Stimulated activated CD4-positive, alpha-beta T cell treated with anti-CD3 and anti-CD28 coated beads, Interleukin-2, amount 100 ng/mL, for 24 hours (primary cell): ENCODE data around the gene C1QTNF6.

Experiments used
- DNase-seq, 2 donors: peaks; one replicate each; pipeline ENCODE4 v3.0.0-alpha.2; 2020

Gene C1QTNF6

GRCh38 chr22:37188901-37189466, 937 bp upstream of the C1QTNF6 start:
- DNase-seq = no peak

- DNase-seq = no peak
Measured at GRCh38 chr22:37187552-37187890, 526 bp downstream of the C1QTNF6 start.

GRCh38 chr22:37186997-37187522, 987 bp downstream of the C1QTNF6 start:
- DNase-seq = no peak

DNA sequence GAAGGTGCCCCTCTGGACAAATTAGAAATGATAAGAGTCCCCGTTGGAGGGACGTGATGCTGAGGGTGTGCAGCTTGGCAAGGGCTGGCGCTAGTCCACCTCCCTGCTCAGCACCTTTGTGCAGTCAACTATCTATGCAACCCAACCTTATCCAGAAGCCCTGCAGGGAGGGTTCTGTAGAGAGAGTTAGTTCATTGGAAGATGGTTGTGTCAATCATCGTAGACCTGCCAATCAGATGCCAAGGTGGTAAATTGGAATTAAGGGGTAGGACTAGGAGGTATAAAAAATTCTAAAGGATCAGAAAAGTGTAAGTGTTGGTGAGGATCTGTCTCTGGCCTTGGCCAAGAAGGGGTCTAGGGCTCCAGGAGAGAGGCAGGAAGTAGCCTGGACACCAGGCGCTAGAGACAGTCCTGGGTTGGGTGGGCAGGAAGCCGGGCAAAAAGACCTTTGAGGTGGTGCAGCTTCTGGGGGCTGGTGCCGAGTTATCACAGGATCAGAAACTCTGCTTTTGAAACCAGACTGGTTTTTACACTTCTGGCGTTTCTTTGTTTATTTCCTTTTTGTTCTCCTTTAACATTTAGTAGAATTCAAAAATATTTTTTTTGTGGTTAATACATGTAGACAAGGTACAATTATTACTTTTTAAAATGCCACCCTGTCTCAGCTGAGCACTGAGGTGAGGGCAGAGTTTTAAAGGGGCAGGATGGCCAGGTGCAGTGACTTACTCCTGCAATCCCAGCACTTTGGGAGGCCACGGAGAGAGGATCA, 1.6 kb downstream of the C1QTNF6 start:
- DNase-seq = no peak

- no peak for DNase-seq
Measured at GRCh38 chr22:37185646-37186227, 2.3 kb downstream of the C1QTNF6 start.

- DNase-seq = no peak
Measured at GRCh38 chr22:37184816-37185541, 3.1 kb downstream of the C1QTNF6 start.

DNA sequence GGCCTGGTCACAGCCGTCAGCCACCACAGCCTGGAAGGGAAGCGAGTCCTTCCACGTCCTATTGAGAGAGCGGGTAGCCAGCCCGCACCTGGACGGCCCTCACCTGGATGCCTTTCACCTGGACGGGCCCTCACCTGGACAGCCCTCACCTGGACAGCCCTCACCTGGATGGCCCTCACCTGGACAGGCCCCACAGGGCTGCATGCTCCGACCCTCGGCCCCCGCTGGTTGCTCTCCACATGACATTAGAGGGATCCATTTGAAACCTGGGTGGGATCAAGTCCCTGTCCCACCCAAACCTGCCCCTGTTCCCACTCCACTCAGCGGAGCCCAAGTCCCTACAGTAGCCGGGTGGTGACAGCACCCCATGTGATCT, 3.7 kb downstream of the C1QTNF6 start:
- DNase-seq = no peak

GRCh38 chr22:37183432-37184379, 4.3 kb downstream of the C1QTNF6 start:
- DNase-seq = no peak

- no peak for DNase-seq
Measured at GRCh38 chr22:37182949-37183245, 5.2 kb downstream of the C1QTNF6 start.

- no peak for DNase-seq
Measured at GRCh38 chr22:37182101-37182948, 5.7 kb downstream of the C1QTNF6 start.

GRCh38 chr22:37181681-37182080, 6.4 kb downstream of the C1QTNF6 start:
- no peak for DNase-seq

DNA sequence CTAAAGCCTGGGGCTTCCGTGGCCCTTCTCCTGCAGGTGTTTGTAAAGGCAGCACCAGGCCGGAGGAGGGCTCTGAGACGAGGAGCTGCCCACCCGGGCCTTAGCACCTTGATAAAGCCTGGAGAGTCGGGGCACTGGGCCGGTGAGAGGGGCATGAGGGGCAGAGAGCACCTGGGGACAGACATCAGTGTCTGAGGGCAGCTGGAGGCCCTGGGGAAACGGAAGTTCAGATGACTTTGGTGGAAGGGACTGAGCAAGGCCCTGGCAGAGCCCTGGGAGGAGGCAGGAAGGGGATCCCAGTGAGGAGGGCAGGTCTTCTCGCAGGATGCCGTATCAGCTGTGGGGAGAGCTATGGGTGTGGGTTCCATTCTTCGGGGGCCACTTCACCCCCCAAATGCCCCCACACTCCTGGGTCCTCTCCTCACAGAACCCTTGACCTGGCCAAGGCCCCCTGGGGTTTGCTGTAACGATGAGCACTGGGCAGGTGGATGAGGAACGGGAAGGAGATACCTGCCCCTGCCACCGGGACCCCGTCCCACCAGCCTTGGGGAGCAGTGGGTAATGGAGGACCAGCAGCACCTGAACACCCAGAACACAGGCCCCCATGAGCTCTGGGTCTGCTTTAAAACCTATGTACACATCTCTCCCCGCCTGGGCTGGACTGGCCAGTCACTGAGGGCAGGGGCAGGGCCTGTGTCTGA, 7.4 kb downstream of the C1QTNF6 start:
- DNase-seq = no peak

DNA sequence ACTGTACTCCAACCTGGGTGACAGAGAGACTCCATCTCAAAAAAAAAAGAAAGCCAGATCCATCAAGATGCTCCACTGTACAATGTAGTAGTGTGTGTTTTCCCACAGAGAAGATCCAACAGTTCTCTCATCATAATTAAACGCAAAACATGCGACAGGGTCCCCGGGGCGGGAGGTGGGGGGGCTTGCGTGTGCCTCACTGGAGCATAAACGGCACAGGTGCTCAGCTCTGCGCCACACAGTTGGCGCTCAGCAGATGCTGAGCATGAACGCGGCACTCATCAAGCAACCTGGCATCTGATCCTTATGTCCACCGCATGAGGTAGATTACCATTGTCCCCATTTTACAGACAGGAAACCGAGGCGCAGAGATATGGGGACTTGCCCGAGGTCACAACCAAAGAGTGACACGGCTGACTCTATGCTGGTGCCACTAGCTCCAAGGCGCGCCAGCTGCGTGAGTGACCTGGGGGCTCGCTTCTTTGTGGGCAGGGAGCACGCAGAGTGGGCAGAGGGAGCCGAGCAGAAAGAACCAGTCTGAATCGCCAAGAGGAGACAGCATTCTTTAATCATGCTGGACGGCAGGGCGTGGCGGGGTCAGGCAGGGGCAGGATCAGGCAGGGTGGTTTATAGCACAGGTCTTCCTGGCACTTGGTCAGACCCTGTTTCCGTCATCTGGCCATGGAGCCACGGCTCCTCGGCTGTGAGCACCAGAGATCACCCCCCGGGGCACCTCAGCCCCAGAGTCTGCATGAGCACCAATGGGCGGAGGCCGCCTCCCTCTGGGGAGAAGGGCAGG, 8.2 kb downstream of the C1QTNF6 start:
- DNase-seq = no peak

DNA sequence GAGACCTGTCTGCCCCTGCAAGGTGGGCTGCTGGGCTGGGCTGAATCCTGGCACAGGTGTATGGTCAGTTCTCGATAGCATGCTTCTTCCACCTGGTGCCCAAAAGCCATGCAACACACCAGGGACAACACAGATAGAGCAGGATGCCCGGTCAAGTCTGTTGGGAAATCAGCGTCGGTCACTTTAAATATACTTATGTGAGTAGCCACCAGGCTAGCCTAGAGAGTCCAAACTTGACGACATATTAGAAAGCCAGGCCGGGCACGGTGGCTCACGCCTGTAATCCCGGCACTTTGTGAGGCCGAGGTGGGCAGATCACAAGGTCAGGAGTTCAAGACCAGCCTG, 8.9 kb downstream of the C1QTNF6 start:
- DNase-seq = no peak

GRCh38 chr22:37178350-37179125, 9.5 kb downstream of the C1QTNF6 start:
- DNase-seq = no peak

GRCh38 chr22:37177755-37178154, 10.3 kb downstream of the C1QTNF6 start:
- DNase-seq = no peak

GRCh38 chr22:37177221-37177620, 10.8 kb downstream of the C1QTNF6 start:
- no peak for DNase-seq

- no peak for DNase-seq
Measured at GRCh38 chr22:37176464-37177061, 11.5 kb downstream of the C1QTNF6 start.
